ENCODE results near the gene OR6B2.

The OR6B2 gene

DNA sequence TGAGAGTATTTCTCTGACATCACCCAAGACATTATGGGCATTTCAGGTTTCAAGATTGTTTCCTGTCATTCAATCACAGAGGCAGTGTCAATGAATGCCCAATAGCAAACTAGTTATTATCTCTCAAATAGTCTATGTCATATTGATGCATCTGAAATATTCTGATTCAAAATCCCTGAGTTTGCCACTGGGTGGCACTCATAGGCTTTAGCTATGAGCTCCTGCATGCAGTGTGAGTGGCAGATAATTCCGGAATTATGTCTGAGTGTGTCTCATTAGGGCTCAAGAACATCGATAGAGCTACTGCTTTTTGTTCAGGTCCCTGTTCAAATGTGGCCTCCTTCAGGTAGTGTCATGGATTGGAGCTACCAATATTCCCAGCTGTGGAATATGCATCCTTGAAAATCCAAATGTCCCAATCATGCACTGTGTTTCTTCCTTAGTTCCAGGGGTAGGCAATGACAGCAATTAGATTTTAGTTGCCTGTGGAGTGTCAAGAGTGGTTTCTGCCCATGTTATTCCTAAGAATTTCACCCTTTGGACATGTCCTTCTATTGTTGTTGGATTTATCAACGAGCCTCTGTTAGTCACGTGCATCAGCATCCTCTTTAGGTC, 30.9 kb upstream of the OR6B2 start:
- Histone ChIP-seq H4K20me1 (ENCODE audit: insufficient read depth, low read length) (no peaks in the 10 kb centered on the region), H3K79me2 (ENCODE audit: low read length) (no peaks in the 10 kb centered on the region), H2AFZ (ENCODE audit: low read depth, low read length) (no peak overlapping the region), H3K9ac (ENCODE audit: low read length) (no peak overlapping the region), H3K27me3 (ENCODE audit: low read depth, low read length) (peaks cover 10% of the 10 kb centered on the region; the same call in 1 of the 2 replicates), H3K27ac (ENCODE audit: low read length) (no peak overlapping the region), H3K4me2 (ENCODE audit: low read length) (peak overlapping the region; percentile 27; the same call in 1 of the 2 replicates), H3K4me1 (ENCODE audit: low read length) (no peaks in the 10 kb centered on the region), H3K4me3 (ENCODE audit: low read length) (no peak overlapping the region), H3K9me3 (ENCODE audit: insufficient read depth, low read length) (no peaks in the 10 kb centered on the region), H3K36me3 (replicated peaks; ENCODE audit: low read depth, low read length) (no peaks in the 10 kb centered on the region)
- peak; percentile 58 for TF ChIP-seq CTCF (IDR thresholded peaks at IDR 0.05; ENCODE audit: low read depth, low read length)
- no peak for TF ChIP-seq EZH2phosphoT487 (IDR thresholded peaks at IDR 0.05; ENCODE audit: low read depth)

DNA sequence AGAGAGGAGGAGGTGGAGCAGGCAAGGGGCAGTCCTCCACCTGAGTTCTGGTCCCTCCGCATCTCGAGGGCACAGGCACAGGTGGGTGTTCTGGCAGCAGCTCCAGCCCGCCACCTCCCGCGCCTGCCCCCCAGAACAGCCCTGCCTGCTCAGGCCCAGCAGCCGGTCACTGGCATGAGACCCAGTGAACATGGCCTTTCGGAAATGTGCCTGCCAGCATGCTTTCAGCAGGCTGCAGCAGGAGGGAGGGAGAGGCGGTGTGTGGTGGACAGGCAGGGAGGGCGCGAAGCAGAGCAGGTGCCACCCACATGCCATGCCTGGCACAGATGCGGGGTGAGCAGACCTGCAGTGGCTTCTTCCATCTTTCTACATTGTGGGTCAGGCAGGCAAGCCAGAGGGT, 26.4 kb upstream of the OR6B2 start:
- no peak for TF ChIP-seq EZH2phosphoT487 (IDR thresholded peaks at IDR 0.05; ENCODE audit: low read depth)
- TF ChIP-seq CTCF (IDR thresholded peaks at IDR 0.05; ENCODE audit: low read depth, low read length): no peak
- H3K4me1 ChIP-seq (ENCODE audit: low read length): no peaks in the 10 kb centered on the region
- no peak overlapping the region for H2AFZ ChIP-seq (ENCODE audit: low read depth, low read length)
- no peak overlapping the region for H3K9ac ChIP-seq (ENCODE audit: low read length)
- H3K27me3 ChIP-seq (ENCODE audit: low read depth, low read length): 0 out of 2 replicates have a peak, but pooled peaks cover 3% of the 10 kb centered on the region
- H3K9me3 ChIP-seq (ENCODE audit: insufficient read depth, low read length): no peaks in the 10 kb centered on the region
- H3K4me3 ChIP-seq (ENCODE audit: low read length): no peak overlapping the region
- no peaks in the 10 kb centered on the region for H3K36me3 ChIP-seq (replicated peaks; ENCODE audit: low read depth, low read length)
- H3K27ac ChIP-seq (ENCODE audit: low read length): no peak overlapping the region
- no peaks in the 10 kb centered on the region for H4K20me1 ChIP-seq (ENCODE audit: insufficient read depth, low read length)
- no peak overlapping the region for H3K4me2 ChIP-seq (ENCODE audit: low read length)
- no peaks in the 10 kb centered on the region for H3K79me2 ChIP-seq (ENCODE audit: low read length)

DNA sequence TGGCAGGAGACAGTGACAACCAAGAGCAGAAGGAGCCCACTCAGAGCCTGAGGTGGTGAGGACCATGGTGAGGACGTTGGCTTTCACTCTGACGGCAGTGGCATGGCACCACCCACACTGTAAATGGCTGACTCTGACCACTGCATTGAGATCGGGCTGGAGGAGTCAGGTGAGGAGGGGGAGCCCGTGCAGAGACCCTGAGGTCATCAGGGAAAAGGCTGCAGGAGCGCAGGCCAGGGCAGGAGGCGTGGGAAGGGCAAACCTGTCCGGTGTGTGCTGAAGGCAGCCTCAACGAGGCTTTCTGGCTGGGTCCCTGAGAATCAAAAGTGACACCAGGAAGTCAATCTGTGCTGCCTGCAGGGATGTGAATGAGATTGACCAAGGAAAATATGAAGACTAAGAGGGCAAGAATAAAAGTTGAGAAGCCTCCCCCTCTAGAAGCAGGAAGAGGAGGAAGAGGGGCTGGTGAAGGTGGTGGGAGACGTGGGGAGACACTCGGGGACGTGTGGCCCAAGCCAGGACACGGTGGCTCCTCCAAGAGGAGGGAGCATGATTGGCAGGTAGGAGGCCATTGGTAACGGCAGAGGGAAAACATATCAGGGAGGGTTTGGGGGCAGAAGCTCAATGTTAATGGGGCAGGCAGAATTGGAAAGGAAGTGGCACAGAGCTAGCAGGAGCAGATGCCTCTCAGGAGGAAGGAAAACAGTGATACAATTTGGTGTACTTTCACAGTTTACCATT, 25.1 kb upstream of the OR6B2 start:
- H3K9ac ChIP-seq (ENCODE audit: low read length): no peak overlapping the region

More for the DNA sequence above, 25.1 kb upstream of the OR6B2 start:
- Histone ChIP-seq H3K79me2 (ENCODE audit: low read length) (no peaks in the 10 kb centered on the region), H3K4me1 (ENCODE audit: low read length) (no peaks in the 10 kb centered on the region), H3K27me3 (ENCODE audit: low read depth, low read length) (peaks cover 10% of the 10 kb centered on the region; the same call in 1 of the 2 replicates), H3K4me3 (ENCODE audit: low read length) (no peak overlapping the region), H3K9me3 (ENCODE audit: insufficient read depth, low read length) (no peaks in the 10 kb centered on the region), H3K36me3 (replicated peaks; ENCODE audit: low read depth, low read length) (no peaks in the 10 kb centered on the region), H3K27ac (ENCODE audit: low read length) (no peak overlapping the region), H4K20me1 (ENCODE audit: insufficient read depth, low read length) (no peaks in the 10 kb centered on the region), H3K4me2 (ENCODE audit: low read length) (peak overlapping the region; percentile 7; the same call in 1 of the 2 replicates), H2AFZ (ENCODE audit: low read depth, low read length) (0 out of 2 replicates have a peak overlapping the region, but pooled peaks have one; percentile 30)
- TF ChIP-seq EZH2phosphoT487 (IDR thresholded peaks at IDR 0.05; ENCODE audit: low read depth): no peak
- TF ChIP-seq CTCF (IDR thresholded peaks at IDR 0.05; ENCODE audit: low read depth, low read length): no peak

Measured in OCI-LY3 (cell line).